HG03457 (cell line): ENCODE data around the gene ALDOB.
A peak's percentile ranks its signal among the peaks of the same experiment; 100 is the strongest.
"Not testable (repeated sequence)": the region's sequence is repeated elsewhere in the genome, so short reads cannot be mapped to it uniquely, and the experiment has no call there.

Source experiments
- ATAC-seq: cut with Tn5 transposase; IDR thresholded peaks from one replicate; pipeline ENCODE4 v1.9.1; 2021; ENCODE audit warnings: moderate number of reproducible peaks; ENCODE audit not compliant: unreplicated experiment

The ALDOB gene

GRCh38 chr9:101388507-101388993, 47.0 kb downstream of the ALDOB start:
- no peak for ATAC-seq

GRCh38 chr9:101387871-101388506, 47.6 kb downstream of the ALDOB start:
- peak; percentile 75 for ATAC-seq

- not testable (repeated sequence) for ATAC-seq
Measured at GRCh38 chr9:101384873-101385536, 50.6 kb downstream of the ALDOB start, which contains the start of gene BAAT. TSS of gene BAAT (minus strand) at chr9:101385006. CDS start at chr9:101371404, 13,602 bp downstream.

- no peak for ATAC-seq
Measured at GRCh38 chr9:101383361-101383760, 52.2 kb downstream of the ALDOB start.

- no peak for ATAC-seq
Measured at GRCh38 chr9:101381833-101382342, 53.7 kb downstream of the ALDOB start.

- ATAC-seq = no peak
Measured at GRCh38 chr9:101381118-101381517, 54.5 kb downstream of the ALDOB start.

GRCh38 chr9:101380295-101380694, 55.3 kb downstream of the ALDOB start:
- ATAC-seq = no peak

- ATAC-seq = no peak
Measured at GRCh38 chr9:101376111-101376848, 59.3 kb downstream of the ALDOB start.

- ATAC-seq = no peak
Measured at GRCh38 chr9:101375546-101375945, 60.0 kb downstream of the ALDOB start.

GRCh38 chr9:101372327-101373118, 63.1 kb downstream of the ALDOB start:
- no peak for ATAC-seq

GRCh38 chr9:101371813-101372212, 63.8 kb downstream of the ALDOB start:
- ATAC-seq = no peak
